GM12878 (cell line): ENCODE results near the gene ST6GALNAC3. TPM values are rescaled to one million over a fixed set of nuclear protein-coding genes. Genes with fewer than 3 reads are reported as not detected.
A peak's percentile ranks its signal among the peaks of the same experiment; 100 is the strongest.

Experiments
- ATAC-seq: fragments of 200-7000 bp; cut with Tn5 transposase; 3 replicates; pipeline ENCODE4 v1.9.1; 2020; ENCODE audit warnings: mild to moderate bottlenecking, moderate library complexity
- BruUV-seq: library from RNA; stranded (reverse); fragments of 400-500 nt; replicated peaks from 2 replicates; lab custom pipeline; 2021; lab: Mats Ljungman, UMichigan
- CTCF ChIA-PET: fragments of 300-600 bp; sonication (Branson Sonifier 250); formaldehyde crosslinking; extraction: SDS; loops from one replicate; lab custom pipeline; 2021; ENCODE audit warnings: inconsistent platforms; lab: Yijun Ruan, JAX
- POLR2A ChIA-PET: fragments of 350-600 bp; formaldehyde crosslinking; extraction: SDS; loops from one replicate; lab custom pipeline; 2021; ENCODE audit warnings: inconsistent platforms; lab: Charles Lee
- RAD21 ChIA-PET: fragments of 300-600 bp; sonication (Branson Sonifier 250); formaldehyde crosslinking; loops from one replicate; lab custom pipeline; 2023; ENCODE audit warnings: antibody characterized with exemption; ENCODE audit not compliant: unreplicated experiment; lab: Charles Lee
- SMC1A ChIA-PET: fragments of 300-600 bp; sonication (Branson Sonifier 250); formaldehyde crosslinking; loops from one replicate; lab custom pipeline; 2023; ENCODE audit not compliant: unreplicated experiment, uncharacterized antibody; lab: Charles Lee
- DNase-seq: peaks from one replicate; pipeline ENCODE4 v3.0.0-alpha.2; 2011; ENCODE audit warnings: low read depth, low spot score
- FAIRE-seq: peaks from 3 replicates; lab custom pipeline; 2011; peaks lifted over from hg19 to GRCh38; lab: Jason Lieb, UNC
- H2AFZ ChIP-seq: 2 replicates; pipeline ENCODE4 v1.6.0; 2011; ENCODE audit warnings: low read depth, low read length, control low read depth; ENCODE audit not compliant: control insufficient read depth
- H3K27ac ChIP-seq: 2 replicates; pipeline ENCODE4 v1.5.1; 2011; ENCODE audit warnings: control low read depth; ENCODE audit not compliant: control insufficient read depth, insufficient read depth
- H3K27me3 ChIP-seq, 2 experiments: replicated peaks in 1 of 2; 2 replicates each; pipeline versions ENCODE4 v1.6.0 to v1.6.1; 2011; ENCODE audit warnings: low read length in 1 of 2; ENCODE audit not compliant: control insufficient read depth in 2 of 2, insufficient read depth in 2 of 2
- H3K36me3 ChIP-seq, 2 experiments: 2 replicates each; pipeline ENCODE4 v1.5.1; 2011; ENCODE audit warnings: low read length in 1 of 2; ENCODE audit not compliant: control insufficient read depth in 2 of 2, insufficient read depth in 2 of 2
- H3K4me1 ChIP-seq: 2 replicates; pipeline ENCODE4 v1.6.1; 2011; ENCODE audit warnings: mild to moderate bottlenecking, low read length, moderate library complexity, mixed read lengths; ENCODE audit not compliant: control insufficient read depth, insufficient read depth
- H3K4me2 ChIP-seq: 2 replicates; pipeline ENCODE4 v1.6.0; 2011; ENCODE audit warnings: control low read depth; ENCODE audit not compliant: control insufficient read depth, insufficient read depth
- H3K4me3 ChIP-seq: fragments of 200-600 bp; sonication (generic); 2 replicates; pipeline ENCODE4 v1.5.1; 2016
- H3K79me2 ChIP-seq: 2 replicates; pipeline ENCODE4 v1.6.0; 2011; ENCODE audit warnings: low read length; ENCODE audit not compliant: control insufficient read depth, insufficient read depth
- H3K9ac ChIP-seq: 2 replicates; pipeline ENCODE4 v1.8.0; 2011; ENCODE audit warnings: low read length, control low read depth, mixed read lengths; ENCODE audit not compliant: control insufficient read depth, insufficient read depth
- H3K9me3 ChIP-seq: replicated peaks from 3 replicates; pipeline ENCODE4 v1.5.1; 2011; ENCODE audit warnings: mild to moderate bottlenecking, low read length; ENCODE audit not compliant: control insufficient read depth, insufficient read depth
- H4K20me1 ChIP-seq: 2 replicates; pipeline ENCODE4 v1.6.0; 2011; ENCODE audit not compliant: control insufficient read depth, insufficient read depth
- CBFB ChIP-seq: IDR thresholded peaks from 2 replicates; pipeline ENCODE4 v1.6.1; 2016; ENCODE audit warnings: antibody characterized with exemption, low read depth
- CREM ChIP-seq: IDR thresholded peaks from 2 replicates; pipeline ENCODE4 v1.6.1; 2014; ENCODE audit warnings: antibody characterized with exemption, low read depth
- MYC ChIP-seq: IDR thresholded peaks from 2 replicates; pipeline ENCODE4 v1.6.1; 2011; ENCODE audit warnings: mild to moderate bottlenecking, low read length, moderate library complexity, inconsistent platforms; ENCODE audit not compliant: insufficient read depth, insufficient replicate concordance, insufficient read length, severe bottlenecking
- NBN ChIP-seq: fragments of 450-650 bp; IDR thresholded peaks from 2 replicates; pipeline ENCODE4 v1.6.1; 2016
- NR2F1 ChIP-seq: fragments of 450-650 bp; conservative IDR thresholded peaks from 2 replicates; pipeline ENCODE4 v1.6.1; 2017; ENCODE audit warnings: mild to moderate bottlenecking
- RUNX3 ChIP-seq: IDR thresholded peaks from 2 replicates; pipeline ENCODE4 v1.6.1; 2012; ENCODE audit warnings: low read length, inconsistent platforms
- SIN3A ChIP-seq: IDR thresholded peaks from 2 replicates; pipeline ENCODE4 v1.6.1; 2012; ENCODE audit warnings: low read depth, low read length, improper control_type of control experiment
- SIX5 ChIP-seq: IDR thresholded peaks from 2 replicates; pipeline ENCODE4 v1.6.1; 2011; ENCODE audit warnings: mild to moderate bottlenecking, low read depth, low read length, moderate library complexity; ENCODE audit not compliant: severe bottlenecking
- USF2 ChIP-seq: IDR thresholded peaks from 2 replicates; pipeline ENCODE4 v1.6.1; 2011; ENCODE audit warnings: low read depth, low read length, improper control_type of control experiment, borderline replicate concordance
- WGBS: methylation state at CpG from one replicate; pipeline ENCODE4 v1.1.6; 2016; ENCODE audit warnings: low lambda C conversion rate; ENCODE audit not compliant: insufficient replicate concordance, insufficient coverage; ENCODE audit errors: missing lambda C conversion rate; 5-methylcytosine and 5-hydroxymethylcytosine counted together
- in situ Hi-C: fragments of 300-500 bp; cut with MboI; formaldehyde crosslinking; loops from 9 replicates; pipeline ENCODE4 v1.14.3; 2018; ENCODE audit warnings: mixed read lengths
- intact Hi-C: fragments of 100-400 bp; cut with micrococcal nuclease; formaldehyde crosslinking; loops from one replicate; pipeline ENCODE4 v1.14.2; 2022; ENCODE audit not compliant: unreplicated experiment
- polyA plus RNA-seq, 11 experiments: library from polyadenylated mRNA; depleted of rRNA in 4 of 11; unstranded in 6 of 11; stranded (reverse) in 5 of 11; fragments of >200 nt; fragmentation: Nextera tagmentation in 4 of 11; fragmentation: Illumina TruSeq in 1 of 11; extraction: Ambion mirVana in 4 of 11; extraction: Trizol in 1 of 11; gene quantifications; 1 replicate in 1 of 11; 2 replicates in 10 of 11; pipeline versions ENCODE4 v1.2.1 to v1.2.3, GENCODE V29; 2011 to 2016; ENCODE audit warnings: inconsistent platforms in 2 of 11, missing spikeins in 2 of 11, low read depth in 1 of 11
- total RNA-seq, 4 experiments: library from RNA; depleted of rRNA in 3 of 4; stranded (reverse); fragments of >200 nt in 3 of 4; fragmentation: Illumina TruSeq in 1 of 4; extraction: Trizol in 1 of 4; gene quantifications; 2 replicates each; pipeline versions ENCODE4 v1.2.1 to v1.2.3, GENCODE V29; 2013 to 2021

ST6GALNAC3 gene
- total and polyA plus RNA-seq, 10 of the 15 experiments (the other 5 are each of a cell fraction or from before 2014, with no cell fraction given): 0.04 to 0.68 (median 0.18) TPM; not detected in 3

DNA sequence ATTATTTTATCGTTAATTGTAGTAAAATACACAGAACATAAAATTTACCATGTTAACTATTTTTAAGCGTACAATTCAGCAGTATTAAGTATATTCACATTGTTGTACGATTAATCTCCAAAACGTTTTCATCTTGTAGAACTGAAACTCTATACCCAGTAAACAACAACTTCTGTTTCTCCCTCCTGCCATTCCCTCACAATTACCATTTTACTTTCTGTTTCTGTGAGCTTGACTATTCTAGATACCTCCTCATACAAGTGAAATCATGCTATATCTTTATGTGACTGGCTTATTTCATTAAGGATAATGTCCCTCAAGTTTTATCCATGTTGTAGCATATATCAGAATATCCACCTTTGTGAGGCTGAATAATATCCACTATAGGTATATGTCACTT is 156.8 kb downstream of the ST6GALNAC3 start:
- TF ChIP-seq CBFB: no peak
- TF ChIP-seq SIX5: no peak
- no peak for TF ChIP-seq SIN3A
- no peak for TF ChIP-seq NR2F1
- TF ChIP-seq RUNX3: no peak
- TF ChIP-seq CREM: no peak
- no peak for TF ChIP-seq NBN
- no peak for TF ChIP-seq MYC
- TF ChIP-seq USF2: no peak
- H3K4me2 ChIP-seq: no peak overlapping the region
- FAIRE-seq (no peak), DNase-seq (no peak), ATAC-seq (peak; percentile 31; the same call in 1 of the 3 replicates)
- intact Hi-C loops: no loop called here
- no peaks in the 10 kb centered on the region for H3K79me2 ChIP-seq
- no peak overlapping the region for H3K9ac ChIP-seq
- no peaks in the 10 kb centered on the region for H3K9me3 ChIP-seq
- no TSS peak for BruUV-seq
- H3K27ac ChIP-seq: no peak overlapping the region
- ChIA-PET POLR2A (no interaction called here), CTCF (interaction anchor here (0.5 kb wide), 1 partner anchor 52 kb away, joined by 3 read pairs; no protein-coding TSS in a partner anchor), SMC1A (no interaction called here), RAD21 (no interaction called here)
- H2AFZ ChIP-seq: no peak overlapping the region
- no peaks in the 10 kb centered on the region for H3K36me3 ChIP-seq
- no peaks in the 10 kb centered on the region for H3K4me1 ChIP-seq
- WGBS: 35% methylated on average over 4 of the region's 4 CpGs
- H3K27me3 ChIP-seq: no peaks in the 10 kb centered on the region
- no peaks in the 10 kb centered on the region for H4K20me1 ChIP-seq
- no peak overlapping the region for H3K4me3 ChIP-seq
- in situ Hi-C loops: no loop called here
